ENCODE results near the gene FZD4.
"Not testable (repeated sequence)": the region's sequence is repeated elsewhere in the genome, so short reads cannot be mapped to it uniquely, and the experiment has no call there.

Gene FZD4

GRCh38 chr11:86938203-86938899 lies 16.8 kb downstream of the FZD4 start:
- DNase-seq (ENCODE audit: low spot score): no peak

GRCh38 chr11:86937193-86937806 lies 17.9 kb downstream of the FZD4 start:
- DNase-seq (ENCODE audit: low spot score): not testable (repeated sequence)

GRCh38 chr11:86934926-86935579 lies 20.1 kb downstream of the FZD4 start:
- no peak for DNase-seq (ENCODE audit: low spot score)

GRCh38 chr11:86934582-86934900 lies 20.7 kb downstream of the FZD4 start:
- no peak for DNase-seq (ENCODE audit: low spot score)

- no peak for DNase-seq (ENCODE audit: low spot score)
These were observed 21.2 kb downstream of the FZD4 start for GRCh38 chr11:86933891-86934581.

GRCh38 chr11:86932924-86933875 lies 22.0 kb downstream of the FZD4 start:
- DNase-seq (ENCODE audit: low spot score): no peak

GRCh38 chr11:86932259-86932585 lies 23.0 kb downstream of the FZD4 start:
- no peak for DNase-seq (ENCODE audit: low spot score)

- DNase-seq (ENCODE audit: low spot score): no peak
These were observed 23.5 kb downstream of the FZD4 start for GRCh38 chr11:86931548-86932258.

GRCh38 chr11:86930957-86931547 lies 24.1 kb downstream of the FZD4 start:
- DNase-seq (ENCODE audit: low spot score): no peak

GRCh38 chr11:86926975-86927374 lies 28.2 kb downstream of the FZD4 start:
- DNase-seq (ENCODE audit: low spot score): no peak

- no peak for DNase-seq (ENCODE audit: low spot score)
These were observed 31.0 kb downstream of the FZD4 start for GRCh38 chr11:86923999-86924766.

GRCh38 chr11:86922225-86922624 lies 33.0 kb downstream of the FZD4 start:
- no peak for DNase-seq (ENCODE audit: low spot score)

- peak; percentile 14 for DNase-seq (ENCODE audit: low spot score)
These were observed 35.5 kb downstream of the FZD4 start for GRCh38 chr11:86919557-86920210.

- DNase-seq (ENCODE audit: low spot score): no peak
These were observed 36.2 kb downstream of the FZD4 start for GRCh38 chr11:86918973-86919372.

- no peak for DNase-seq (ENCODE audit: low spot score)
These were observed 36.7 kb downstream of the FZD4 start for GRCh38 chr11:86918496-86918895.

GRCh38 chr11:86917589-86917988 lies 37.6 kb downstream of the FZD4 start:
- no peak for DNase-seq (ENCODE audit: low spot score)

GRCh38 chr11:86916330-86916729 lies 38.9 kb downstream of the FZD4 start:
- no peak for DNase-seq (ENCODE audit: low spot score)

GRCh38 chr11:86915850-86916249 lies 39.3 kb downstream of the FZD4 start:
- not testable (repeated sequence) for DNase-seq (ENCODE audit: low spot score)

GRCh38 chr11:86914865-86915519 lies 40.2 kb downstream of the FZD4 start:
- DNase-seq (ENCODE audit: low spot score): no peak

Data from putamen (tissue), 1 donor.